Neural cell (in vitro differentiated cells): ENCODE data around the gene CLOCK. TPM values are rescaled to one million over a fixed set of nuclear protein-coding genes. Genes with fewer than 3 reads are reported as not detected.
"Not testable (repeated sequence)": the region's sequence is repeated elsewhere in the genome, so short reads cannot be mapped to it uniquely, and the experiment has no call there.

Experiments
- H2AFZ ChIP-seq: fragments of 200-600, 300-800 bp; sonication (generic), shearing (Covaris generic); 2 replicates; pipeline ENCODE4 v1.6.0; 2014; ENCODE audit warnings: low read depth, mild to moderate bottlenecking, antibody characterized with exemption, low read length, moderate library complexity
- H3F3A ChIP-seq: fragments of 200-600 bp; shearing (Covaris generic); 2 replicates; pipeline ENCODE4 v1.6.1; 2016; ENCODE audit warnings: mild to moderate bottlenecking, moderate library complexity, mixed read lengths, antibody characterized with exemption, low read length; ENCODE audit not compliant: insufficient read depth, poor library complexity, severe bottlenecking
- H3K27ac ChIP-seq: fragments of 200-600, 300-800 bp; sonication (generic), shearing (Covaris generic); 2 replicates; pipeline ENCODE4 v1.5.1; 2014; ENCODE audit warnings: mild to moderate bottlenecking, low read length, moderate library complexity
- H3K27me3 ChIP-seq: fragments of 300-800, 200-600 bp; sonication (generic), shearing (Covaris generic); 2 replicates; pipeline ENCODE4 v1.6.0; 2014; ENCODE audit warnings: mild to moderate bottlenecking, low read depth, low read length, moderate library complexity; ENCODE audit not compliant: insufficient read depth
- H3K36me3 ChIP-seq: fragments of 300-800, 200-600 bp; sonication (generic), shearing (Covaris generic); 2 replicates; pipeline ENCODE4 v1.5.1; 2014; ENCODE audit warnings: mild to moderate bottlenecking, antibody characterized with exemption, low read length, moderate library complexity; ENCODE audit not compliant: insufficient read depth
- H3K4me2 ChIP-seq: fragments of 300-800, 200-600 bp; sonication (generic), shearing (Covaris generic); 2 replicates; pipeline ENCODE4 v1.6.0; 2014; ENCODE audit warnings: mild to moderate bottlenecking, low read length
- H3K4me3 ChIP-seq: fragments of 300-800, 200-600 bp; sonication (generic), shearing (Covaris generic); 2 replicates; pipeline ENCODE4 v1.5.1; 2014; ENCODE audit warnings: mild to moderate bottlenecking, low read length, moderate library complexity
- H3K79me2 ChIP-seq: fragments of 200-600 bp; shearing (Covaris generic); replicated peaks from 2 replicates; pipeline ENCODE4 v1.6.0; 2014; ENCODE audit warnings: mild to moderate bottlenecking, low read length, moderate library complexity; ENCODE audit not compliant: insufficient read depth
- H3K9ac ChIP-seq: fragments of 300-800, 200-600 bp; sonication (generic), shearing (Covaris generic); 2 replicates; pipeline ENCODE4 v1.6.1; 2016; ENCODE audit warnings: mild to moderate bottlenecking, low read length, mixed read lengths
- H3K9me2 ChIP-seq: fragments of 200-600 bp; shearing (Covaris generic); 2 replicates; pipeline ENCODE4 v1.6.1; 2016; ENCODE audit warnings: mild to moderate bottlenecking, low read length, mixed read lengths; ENCODE audit not compliant: insufficient read depth
- H3K9me3 ChIP-seq: fragments of 200-600, 300-800 bp; sonication (generic), shearing (Covaris generic); 2 replicates; pipeline ENCODE4 v1.6.1; 2016; ENCODE audit warnings: mild to moderate bottlenecking, mixed run types, low read length, moderate library complexity, mixed read lengths
- H4K20me1 ChIP-seq: fragments of 200-600 bp; shearing (Covaris generic); 2 replicates; pipeline ENCODE4 v1.6.1; 2016; ENCODE audit warnings: mild to moderate bottlenecking, mixed run types; ENCODE audit not compliant: insufficient read depth
- CTCF ChIP-seq: fragments of 450-650 bp; IDR thresholded peaks from 2 replicates; pipeline ENCODE4 v1.5.1; 2014; ENCODE audit warnings: antibody characterized with exemption, mild to moderate bottlenecking, moderate library complexity; ENCODE audit not compliant: poor library complexity, severe bottlenecking
- EP300 ChIP-seq: fragments of 450-650 bp; conservative IDR thresholded peaks from 2 replicates; pipeline ENCODE4 v1.6.1; 2014; ENCODE audit warnings: antibody characterized with exemption, mild to moderate bottlenecking, moderate library complexity; ENCODE audit not compliant: poor library complexity, severe bottlenecking
- EZH2 ChIP-seq: fragments of 200-600, 300-800 bp; shearing (Covaris generic), sonication (generic); IDR thresholded peaks from 2 replicates; pipeline ENCODE4 v1.6.1; 2014; ENCODE audit warnings: antibody characterized with exemption, low read length, borderline replicate concordance, mild to moderate bottlenecking; ENCODE audit not compliant: insufficient read depth, poor library complexity, severe bottlenecking
- MXI1 ChIP-seq: fragments of 450-650 bp; conservative IDR thresholded peaks from 2 replicates; pipeline ENCODE4 v1.6.1; 2014; ENCODE audit warnings: antibody characterized with exemption, mild to moderate bottlenecking; ENCODE audit not compliant: poor library complexity, severe bottlenecking
- POLR2AphosphoS5 ChIP-seq: IDR thresholded peaks from 2 replicates; pipeline ENCODE4 v1.6.1; 2012
- RAD21 ChIP-seq: fragments of 450-650 bp; conservative IDR thresholded peaks from 2 replicates; pipeline ENCODE4 v1.6.1; 2014; ENCODE audit warnings: antibody characterized with exemption, mild to moderate bottlenecking, moderate library complexity
- REST ChIP-seq: IDR thresholded peaks from 2 replicates; pipeline ENCODE4 v1.6.1; 2012; ENCODE audit warnings: borderline replicate concordance
- SMC3 ChIP-seq: fragments of 450-650 bp; conservative IDR thresholded peaks from 2 replicates; pipeline ENCODE4 v1.6.1; 2014; ENCODE audit warnings: antibody characterized with exemption, mild to moderate bottlenecking, moderate library complexity; ENCODE audit not compliant: poor library complexity
- TAF1 ChIP-seq: IDR thresholded peaks from 2 replicates; pipeline ENCODE4 v1.6.1; 2012; ENCODE audit warnings: low read depth
- polyA plus RNA-seq: library from polyadenylated mRNA; depleted of rRNA; stranded (reverse); fragments of >200 nt; gene quantifications from 2 replicates; pipeline ENCODE4 v1.2.3, GENCODE V29; 2014

The CLOCK gene
- polyA plus RNA-seq, 1 donor from 2014 or later = 8.7 TPM

DNA sequence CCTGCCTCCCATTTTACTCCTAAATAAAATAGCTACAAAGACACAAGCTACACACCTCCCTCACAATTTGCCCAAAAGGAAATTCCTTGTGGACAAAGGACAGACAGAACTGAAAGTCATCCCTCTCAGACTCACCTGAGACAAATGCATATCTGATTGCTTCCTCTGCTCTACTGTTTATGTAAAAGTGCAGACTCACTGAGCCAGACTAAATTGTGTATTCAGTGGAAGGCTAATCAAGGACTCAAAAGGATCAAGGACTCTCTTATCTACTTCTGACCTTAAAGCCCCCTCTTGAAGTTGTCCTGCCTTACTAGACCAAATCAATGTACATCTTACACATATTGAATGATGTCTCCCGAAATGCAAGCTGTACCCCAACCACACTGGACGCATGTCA, 41.5 kb upstream of the CLOCK start:
- Histone ChIP-seq H3K9me2 (no peaks in the 10 kb centered on the region), H3K4me3 (no peak overlapping the region), H3K4me2 (no peak overlapping the region), H3K79me2 (no peaks in the 10 kb centered on the region), H3K27me3 (no peaks in the 10 kb centered on the region), H3K9ac (no peak overlapping the region), H2AFZ (no peak overlapping the region), H4K20me1 (no peaks in the 10 kb centered on the region), H3F3A (no peaks in the 10 kb centered on the region), H3K36me3 (no peaks in the 10 kb centered on the region), H3K9me3 (peaks cover 4% of the 10 kb centered on the region), H3K27ac (no peak overlapping the region)
- TF ChIP-seq RAD21 = no peak
- TF ChIP-seq EP300 = no peak
- no peak for TF ChIP-seq POLR2AphosphoS5
- no peak for TF ChIP-seq TAF1
- TF ChIP-seq EZH2 = no peak
- TF ChIP-seq REST = no peak
- TF ChIP-seq CTCF = no peak
- no peak for TF ChIP-seq MXI1
- no peak for TF ChIP-seq SMC3

GRCh38 chr4:55582773-55583172, 36.1 kb upstream of the CLOCK start:
- H3K27me3 ChIP-seq, H3K79me2 ChIP-seq, H2AFZ ChIP-seq, H3K27ac ChIP-seq, H3F3A ChIP-seq, H3K9me2 ChIP-seq, H3K9ac ChIP-seq, H3K4me2 ChIP-seq, H3K9me3 ChIP-seq, H4K20me1 ChIP-seq, H3K36me3 ChIP-seq, H3K4me3 ChIP-seq: not testable (repeated sequence)

DNA sequence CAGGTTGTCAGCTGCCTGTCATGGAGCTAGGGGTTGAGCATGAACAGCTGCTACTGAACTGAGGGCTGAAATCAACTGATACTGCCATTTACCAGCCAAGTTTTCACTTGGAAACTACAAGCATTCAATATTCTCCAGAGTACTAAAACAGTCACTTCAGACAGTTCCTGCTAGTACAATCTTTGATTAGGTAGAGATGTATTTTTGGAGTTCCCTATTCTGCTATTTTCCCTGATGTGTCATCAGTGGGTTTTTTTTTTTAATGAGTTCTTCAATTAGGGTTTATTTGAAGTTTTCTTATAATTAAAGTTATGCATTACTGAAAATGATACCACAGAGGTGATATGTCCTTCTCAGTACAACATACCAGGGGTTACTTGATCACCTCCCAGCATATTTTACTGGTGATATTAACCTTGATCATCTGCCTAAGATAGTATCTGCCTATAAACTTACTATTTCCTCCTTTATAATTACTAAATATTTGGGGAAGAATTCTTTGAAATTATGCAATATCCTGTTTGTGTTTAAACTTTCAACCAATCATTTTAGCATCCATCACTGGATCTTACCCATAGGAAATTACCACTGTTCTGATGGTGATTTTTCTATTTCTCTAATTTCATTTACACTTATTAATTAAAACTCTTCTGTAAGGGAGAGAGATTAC, 31.8 kb upstream of the CLOCK start:
- TF ChIP-seq EZH2 (no peak), REST (no peak)
- no peaks in the 10 kb centered on the region for H4K20me1 ChIP-seq

More for the DNA sequence above, 31.8 kb upstream of the CLOCK start:
- Histone ChIP-seq H3K4me2 (no peak overlapping the region), H3K27ac (no peak overlapping the region), H3K9ac (no peak overlapping the region), H3K4me3 (no peak overlapping the region), H3K27me3 (no peaks in the 10 kb centered on the region), H2AFZ (no peak overlapping the region), H3F3A (no peaks in the 10 kb centered on the region), H3K9me3 (peaks cover under 1% of the 10 kb centered on the region), H3K79me2 (no peaks in the 10 kb centered on the region), H3K36me3 (no peaks in the 10 kb centered on the region), H3K9me2 (no peaks in the 10 kb centered on the region)
